HCT116 (cell line): ENCODE results near the gene LIN7C. TPM values are rescaled to one million over a fixed set of nuclear protein-coding genes. Genes with fewer than 3 reads are reported as not detected.

Source experiments
- ATAC-seq: fragments of 200-7000 bp; cut with Tn5 transposase; 2 replicates; pipeline ENCODE4 v1.9.1; 2020; ENCODE audit warnings: mild to moderate bottlenecking, moderate library complexity
- BruUV-seq: library from RNA; stranded (reverse); fragments of 400-500 nt; replicated peaks from 2 replicates; lab custom pipeline; 2021; lab: Mats Ljungman, UMichigan
- CTCF ChIA-PET: fragments of 300-600 bp; sonication (Branson Sonifier 250); formaldehyde crosslinking; loops from one replicate; lab custom pipeline; 2021; ENCODE audit warnings: antibody characterized with exemption; lab: Charles Lee
- POLR2A ChIA-PET: fragments of 300-600, 350-600 bp; sonication (Branson Sonifier 250); formaldehyde crosslinking; loops from one replicate; lab custom pipeline; 2021; ENCODE audit warnings: antibody characterized with exemption; lab: Charles Lee
- RAD21 ChIA-PET, 2 experiments: fragments of 300-600 bp; sonication (Branson Sonifier 250); formaldehyde crosslinking; loops; one replicate each; lab custom pipeline; 2023; ENCODE audit warnings: low total read pairs in 2 of 2; ENCODE audit not compliant: uncharacterized antibody in 2 of 2, unreplicated experiment in 2 of 2, low non-redundant PET in 1 of 2; lab: Charles Lee
- DNase-seq: peaks from one replicate; pipeline ENCODE4 v3.0.0-alpha.2; 2010; ENCODE audit warnings: low read depth, low spot score
- H2AFZ ChIP-seq: fragments of 200-600 bp; shearing (Covaris generic), sonication (generic); 2 replicates; pipeline ENCODE4 v1.6.1; 2017; ENCODE audit warnings: low read depth, mixed run types, mixed read lengths, antibody characterized with exemption, low read length; ENCODE audit not compliant: poor library complexity, severe bottlenecking
- H3K27ac ChIP-seq: 2 replicates; pipeline ENCODE4 v1.5.1; 2012; ENCODE audit warnings: low read depth, low read length
- H3K27me3 ChIP-seq: fragments of 200-600 bp; sonication (generic); 2 replicates; pipeline ENCODE4 v1.6.1; 2016; ENCODE audit warnings: mixed run types, low read length, mixed read lengths; ENCODE audit not compliant: insufficient read depth
- H3K36me3 ChIP-seq, 2 experiments: fragments of 200-500 bp in 1 of 2; fragments of 200-600 bp in 1 of 2; sonication (Bioruptor generic) in 1 of 2; sonication (generic) in 1 of 2; 2 replicates each; pipeline versions ENCODE4 v1.5.1 to v1.6.1; 2014 to 2016; ENCODE audit warnings: low read length in 2 of 2, inconsistent platforms in 1 of 2, mixed read lengths in 1 of 2, mixed run types in 1 of 2; ENCODE audit not compliant: insufficient read depth in 2 of 2, control insufficient read depth in 1 of 2
- H3K4me1 ChIP-seq, 2 experiments: fragments of 200-600 bp in 1 of 2; sonication (generic) in 1 of 2; 2 replicates each; pipeline versions ENCODE4 v1.5.1 to v1.6.1; 2012 to 2017; ENCODE audit warnings: low read length in 2 of 2, inconsistent platforms in 1 of 2, mild to moderate bottlenecking in 1 of 2, mixed read lengths in 1 of 2, mixed run types in 1 of 2, moderate library complexity in 1 of 2; ENCODE audit not compliant: insufficient read depth in 2 of 2, control insufficient read depth in 1 of 2
- H3K4me2 ChIP-seq: fragments of 200-600 bp; sonication (generic); 2 replicates; pipeline ENCODE4 v1.6.1; 2017; ENCODE audit warnings: mixed run types, low read length, mixed read lengths
- H3K4me3 ChIP-seq, 2 experiments: fragments of 200-600 bp in 1 of 2; sonication (generic) in 1 of 2; replicated peaks in 1 of 2; 2 replicates each; pipeline ENCODE4 v1.5.1; 2011 to 2016; ENCODE audit warnings: low read length in 2 of 2, control low read depth in 1 of 2, low read depth in 1 of 2, mild to moderate bottlenecking in 1 of 2, mixed read lengths in 1 of 2, mixed run types in 1 of 2
- H3K79me2 ChIP-seq: fragments of 200-600 bp; sonication (generic); 2 replicates; pipeline ENCODE4 v1.6.1; 2017; ENCODE audit warnings: mild to moderate bottlenecking, mixed run types, low read length, moderate library complexity, mixed read lengths; ENCODE audit not compliant: insufficient read depth
- H3K9ac ChIP-seq: fragments of 200-600 bp; sonication (generic); 2 replicates; pipeline ENCODE4 v1.6.1; 2016; ENCODE audit warnings: low read length, mixed read lengths
- H3K9me2 ChIP-seq: fragments of 200-600 bp; sonication (generic), shearing (Covaris generic); 2 replicates; pipeline ENCODE4 v1.6.1; 2017; ENCODE audit warnings: mixed run types, mild to moderate bottlenecking, moderate library complexity; ENCODE audit not compliant: insufficient read depth
- H3K9me3 ChIP-seq, 2 experiments: fragments of 200-500 bp in 1 of 2; fragments of 200-600 bp in 1 of 2; sonication (Bioruptor generic) in 1 of 2; sonication (generic) in 1 of 2; 2 replicates each; pipeline ENCODE4 v1.6.1; 2014 to 2017; ENCODE audit warnings: low read length in 2 of 2, mixed read lengths in 2 of 2, inconsistent platforms in 1 of 2, low read depth in 1 of 2, mild to moderate bottlenecking in 1 of 2, mixed run types in 1 of 2, moderate library complexity in 1 of 2; ENCODE audit not compliant: control insufficient read depth in 1 of 2, insufficient read depth in 1 of 2
- H4K20me1 ChIP-seq: fragments of 200-600 bp; sonication (generic), shearing (Covaris generic); 2 replicates; pipeline ENCODE4 v1.6.1; 2017; ENCODE audit warnings: mixed run types, mild to moderate bottlenecking, moderate library complexity; ENCODE audit not compliant: insufficient read depth
- ATF3 ChIP-seq: IDR thresholded peaks from 2 replicates; pipeline ENCODE4 v1.6.1; 2012
- CBX3 ChIP-seq: IDR thresholded peaks from 2 replicates; pipeline ENCODE4 v1.6.1; 2012; ENCODE audit warnings: low read depth
- CEBPB ChIP-seq: IDR thresholded peaks from 2 replicates; pipeline ENCODE4 v1.6.1; 2012; ENCODE audit warnings: low read depth
- EGR1 ChIP-seq: IDR thresholded peaks from 2 replicates; pipeline ENCODE4 v1.6.1; 2012; ENCODE audit warnings: low read depth
- EZH2 ChIP-seq: fragments of 200-600 bp; sonication (generic); IDR thresholded peaks from 2 replicates; pipeline ENCODE4 v1.6.1; 2017; ENCODE audit warnings: antibody characterized with exemption, mixed run types
- EZH2phosphoT487 ChIP-seq: fragments of 200-600 bp; IDR thresholded peaks from 2 replicates; pipeline ENCODE4 v1.6.1; 2018; ENCODE audit warnings: antibody characterized with exemption, borderline replicate concordance
- FOSL1 ChIP-seq: IDR thresholded peaks from 2 replicates; pipeline ENCODE4 v1.6.1; 2012; ENCODE audit warnings: low read depth
- JUND ChIP-seq: IDR thresholded peaks from 2 replicates; pipeline ENCODE4 v1.6.1; 2012
- MAX ChIP-seq: IDR thresholded peaks from 2 replicates; pipeline ENCODE4 v1.6.1; 2012
- POLR2AphosphoS5 ChIP-seq: IDR thresholded peaks from 2 replicates; pipeline ENCODE4 v1.6.1; 2011; ENCODE audit warnings: mild to moderate bottlenecking, low read depth, low read length, moderate library complexity
- REST ChIP-seq: IDR thresholded peaks from 2 replicates; pipeline ENCODE4 v1.6.1; 2012; ENCODE audit warnings: low read depth
- SIN3A ChIP-seq: IDR thresholded peaks from 2 replicates; pipeline ENCODE4 v1.6.1; 2012; ENCODE audit warnings: low read depth
- SRF ChIP-seq: IDR thresholded peaks from 2 replicates; pipeline ENCODE4 v1.6.1; 2012; ENCODE audit warnings: low read depth
- TCF7L2 ChIP-seq: IDR thresholded peaks from 2 replicates; pipeline ENCODE4 v1.7.0; 2011; ENCODE audit warnings: borderline replicate concordance, inconsistent platforms; ENCODE audit not compliant: insufficient read depth, insufficient read length; ENCODE audit errors: extremely low read depth
- YY1 ChIP-seq: IDR thresholded peaks from 2 replicates; pipeline ENCODE4 v1.6.1; 2011; ENCODE audit warnings: low read length, low read depth, moderate library complexity, mild to moderate bottlenecking; ENCODE audit not compliant: insufficient replicate concordance; ENCODE audit errors: extremely low read depth
- ZBTB33 ChIP-seq: IDR thresholded peaks from 2 replicates; pipeline ENCODE4 v1.6.1; 2011; ENCODE audit warnings: mild to moderate bottlenecking, low read length, moderate library complexity; ENCODE audit not compliant: insufficient replicate concordance; ENCODE audit errors: extremely low read depth
- intact Hi-C: fragments of 100-400 bp; cut with micrococcal nuclease; formaldehyde crosslinking; loops from 2 replicates; pipeline ENCODE4 v1.10.0; 2022
- total RNA-seq: library from RNA; stranded (reverse); gene quantifications from one replicate; pipeline ENCODE4 v1.2.1, GENCODE V29; 2021; ENCODE audit not compliant: unreplicated experiment

The LIN7C gene
- total RNA-seq, 1 experiment from 2014 or later: 48.2 TPM

GRCh38 chr11:27545035-27545434, 38.5 kb upstream of the LIN7C start (continued):
- TF ChIP-seq TCF7L2: no peak
- no peak for TF ChIP-seq CBX3

- Histone ChIP-seq H3K4me2 (no peak overlapping the region), H3K4me3 (no peak overlapping the region), H3K9me3 (no peaks in the 10 kb centered on the region), H3K9me2 (no peaks in the 10 kb centered on the region), H3K27ac (no peak overlapping the region), H4K20me1 (no peaks in the 10 kb centered on the region), H3K36me3 (no peaks in the 10 kb centered on the region), H3K4me1 (no peaks in the 10 kb centered on the region), H3K27me3 (no peaks in the 10 kb centered on the region), H3K79me2 (no peaks in the 10 kb centered on the region), H3K9ac (no peak overlapping the region), H2AFZ (no peak overlapping the region)
- ChIA-PET CTCF (no interaction called here), POLR2A (no interaction called here), RAD21 (no interaction called here)
- ATAC-seq (no peak), DNase-seq (no peak)
- intact Hi-C loops: no loop called here
- no TSS peak for BruUV-seq
- TF ChIP-seq CEBPB: no peak
- no peak for TF ChIP-seq EGR1
- no peak for TF ChIP-seq CBX3
- no peak for TF ChIP-seq JUND
- no peak for TF ChIP-seq REST
- no peak for TF ChIP-seq SRF
- no peak for TF ChIP-seq FOSL1
- no peak for TF ChIP-seq ATF3
- TF ChIP-seq ZBTB33: no peak
- TF ChIP-seq EZH2phosphoT487: no peak
- no peak for TF ChIP-seq MAX
- TF ChIP-seq EZH2: no peak
- no peak for TF ChIP-seq TCF7L2
- TF ChIP-seq YY1: no peak
- TF ChIP-seq SIN3A: no peak
- no peak for TF ChIP-seq POLR2AphosphoS5
These were observed 35.2 kb upstream of the LIN7C start for GRCh38 chr11:27541790-27542189.
